GM13977 (cell line): ENCODE results near the gene TMEM63C.

Experiments
- DNase-seq: peaks from one replicate; pipeline ENCODE4 v3.0.0; 2012; ENCODE audit warnings: low spot score
- in situ Hi-C: fragments of 300-500 bp; cut with MboI; formaldehyde crosslinking; loops from one replicate; pipeline ENCODE4 v1.12.0; 2022; ENCODE audit warnings: low sequenced_read_pairs, low pct_unique_long_range_greater_than_20kb, mixed read lengths, inconsistent platforms; ENCODE audit not compliant: unreplicated experiment
- TF ChIP-seq, protein P1 (sequence below): IDR thresholded peaks from 2 replicates; pipeline ENCODE4 v1.5.1; 2012; ENCODE audit warnings: mild to moderate bottlenecking, control low read depth; ENCODE audit not compliant: insufficient read depth; ENCODE audit errors: extremely low read depth, missing control alignments

Gene TMEM63C, protein sequence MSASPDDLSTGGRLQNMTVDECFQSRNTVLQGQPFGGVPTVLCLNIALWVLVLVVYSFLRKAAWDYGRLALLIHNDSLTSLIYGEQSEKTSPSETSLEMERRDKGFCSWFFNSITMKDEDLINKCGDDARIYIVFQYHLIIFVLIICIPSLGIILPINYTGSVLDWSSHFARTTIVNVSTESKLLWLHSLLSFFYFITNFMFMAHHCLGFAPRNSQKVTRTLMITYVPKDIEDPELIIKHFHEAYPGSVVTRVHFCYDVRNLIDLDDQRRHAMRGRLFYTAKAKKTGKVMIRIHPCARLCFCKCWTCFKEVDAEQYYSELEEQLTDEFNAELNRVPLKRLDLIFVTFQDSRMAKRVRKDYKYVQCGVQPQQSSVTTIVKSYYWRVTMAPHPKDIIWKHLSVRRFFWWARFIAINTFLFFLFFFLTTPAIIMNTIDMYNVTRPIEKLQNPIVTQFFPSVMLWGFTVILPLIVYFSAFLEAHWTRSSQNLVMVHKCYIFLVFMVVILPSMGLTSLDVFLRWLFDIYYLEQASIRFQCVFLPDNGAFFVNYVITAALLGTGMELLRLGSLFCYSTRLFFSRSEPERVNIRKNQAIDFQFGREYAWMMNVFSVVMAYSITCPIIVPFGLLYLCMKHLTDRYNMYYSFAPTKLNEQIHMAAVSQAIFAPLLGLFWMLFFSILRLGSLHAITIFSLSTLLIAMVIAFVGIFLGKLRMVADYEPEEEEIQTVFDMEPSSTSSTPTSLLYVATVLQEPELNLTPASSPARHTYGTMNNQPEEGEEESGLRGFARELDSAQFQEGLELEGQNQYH

GRCh38 chr14:77181603-77182437 lies at the start of gene TMEM63C:
Gene TMEM63C, plus strand, starts transcription at chr14:77181798. Its CDS starts 37,016 bp downstream, at chr14:77218814.
- TF ChIP-seq, protein P1, sequence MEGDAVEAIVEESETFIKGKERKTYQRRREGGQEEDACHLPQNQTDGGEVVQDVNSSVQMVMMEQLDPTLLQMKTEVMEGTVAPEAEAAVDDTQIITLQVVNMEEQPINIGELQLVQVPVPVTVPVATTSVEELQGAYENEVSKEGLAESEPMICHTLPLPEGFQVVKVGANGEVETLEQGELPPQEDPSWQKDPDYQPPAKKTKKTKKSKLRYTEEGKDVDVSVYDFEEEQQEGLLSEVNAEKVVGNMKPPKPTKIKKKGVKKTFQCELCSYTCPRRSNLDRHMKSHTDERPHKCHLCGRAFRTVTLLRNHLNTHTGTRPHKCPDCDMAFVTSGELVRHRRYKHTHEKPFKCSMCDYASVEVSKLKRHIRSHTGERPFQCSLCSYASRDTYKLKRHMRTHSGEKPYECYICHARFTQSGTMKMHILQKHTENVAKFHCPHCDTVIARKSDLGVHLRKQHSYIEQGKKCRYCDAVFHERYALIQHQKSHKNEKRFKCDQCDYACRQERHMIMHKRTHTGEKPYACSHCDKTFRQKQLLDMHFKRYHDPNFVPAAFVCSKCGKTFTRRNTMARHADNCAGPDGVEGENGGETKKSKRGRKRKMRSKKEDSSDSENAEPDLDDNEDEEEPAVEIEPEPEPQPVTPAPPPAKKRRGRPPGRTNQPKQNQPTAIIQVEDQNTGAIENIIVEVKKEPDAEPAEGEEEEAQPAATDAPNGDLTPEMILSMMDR: no peak
- DNase-seq: peak; percentile 76
- in situ Hi-C loops: no loop called here

DNA sequence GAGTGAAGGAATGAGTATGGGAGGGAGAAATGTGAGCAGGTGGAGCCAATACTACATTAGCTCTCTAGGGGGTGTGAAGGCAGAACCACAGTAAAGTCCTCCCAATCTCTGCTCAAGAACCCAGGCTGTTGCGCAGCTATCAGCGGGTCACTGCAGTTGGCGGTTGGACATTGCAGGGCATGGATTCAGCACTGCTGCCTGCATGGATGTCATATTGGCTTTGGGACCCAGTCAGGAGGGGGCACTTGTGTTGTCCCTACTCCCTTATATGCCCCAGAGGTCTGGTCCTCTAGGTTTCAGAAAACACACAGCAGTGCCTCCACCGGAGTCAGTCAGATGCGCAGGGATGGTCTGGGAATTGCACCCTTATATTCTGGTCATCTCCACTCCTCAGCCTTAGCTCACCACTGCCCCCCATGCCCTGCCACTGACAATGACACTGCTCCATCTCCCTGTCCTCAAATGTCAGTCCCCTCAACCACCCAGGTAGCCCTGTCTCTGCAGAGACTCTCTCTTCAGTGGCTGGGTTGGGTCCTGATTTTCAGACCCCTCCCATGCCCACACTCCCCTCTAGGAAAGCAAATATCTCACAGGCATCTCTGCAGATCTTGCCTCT lies 49.6 kb upstream of the TMEM63C start:
- DNase-seq: peak; percentile 6
- TF ChIP-seq, protein P1: no peak
- in situ Hi-C loops: loop anchor here (25.0 kb wide), 1 partner anchor 405 kb away; no protein-coding TSS in a partner anchor

DNA sequence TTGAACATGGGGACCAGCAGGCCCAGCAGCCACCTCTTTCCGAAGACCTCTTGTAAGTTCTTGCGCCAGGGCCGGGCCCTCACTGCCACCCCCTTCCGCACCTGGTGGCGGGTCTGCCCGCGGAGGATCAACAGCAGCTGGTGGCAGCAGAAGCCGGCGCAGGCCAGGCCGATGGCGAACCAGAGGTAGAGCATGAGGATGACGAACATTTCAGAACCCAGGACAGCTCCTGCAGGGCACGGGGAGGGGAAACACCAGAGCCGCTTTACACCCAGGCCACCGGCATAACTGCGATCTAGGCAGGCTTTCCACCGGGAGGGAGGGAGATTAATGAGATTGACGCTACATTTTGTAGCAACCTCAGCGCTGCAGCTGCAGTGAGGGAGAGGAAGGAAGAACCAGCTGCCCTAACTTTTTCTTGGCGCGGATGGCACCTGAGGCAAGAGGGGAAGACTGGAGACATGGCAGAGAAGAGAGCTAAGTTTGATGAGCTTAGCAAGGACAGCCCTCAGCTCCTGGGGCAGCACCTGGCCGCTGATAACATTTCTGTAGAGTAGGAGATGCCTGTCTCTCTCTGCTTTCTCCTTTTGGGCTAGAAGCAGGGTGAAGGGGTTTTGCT lies 47.8 kb upstream of the TMEM63C start:
- peak; percentile 84 for DNase-seq
- in situ Hi-C loops: loop anchor here (25.0 kb wide), 1 partner anchor 403 kb away; no protein-coding TSS in a partner anchor
- TF ChIP-seq, protein P1: no peak

DNA sequence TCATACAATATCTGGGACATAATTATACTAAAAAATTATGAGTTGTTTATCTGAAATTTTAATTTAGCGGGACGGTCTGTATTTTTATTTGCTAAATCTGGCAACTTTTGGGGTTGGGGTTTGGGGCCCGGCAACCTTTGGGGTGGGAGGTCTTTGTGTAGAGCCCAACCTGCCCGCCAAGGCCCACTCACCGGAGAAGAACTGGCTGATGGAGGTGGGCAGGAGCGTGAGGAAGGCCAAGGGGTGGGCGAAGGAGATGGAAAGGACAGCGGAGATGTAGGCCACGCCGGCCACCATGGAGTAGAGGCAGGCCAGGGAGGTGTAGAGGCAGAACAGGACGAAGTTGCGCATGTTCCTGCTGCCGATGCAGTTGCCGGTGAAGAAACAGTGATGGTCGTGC lies 42.6 kb upstream of the TMEM63C start:
- TF ChIP-seq, protein P1: no peak
- no peak for DNase-seq
- in situ Hi-C loops: loop anchor here (25.0 kb wide), 1 partner anchor 398 kb away; no protein-coding TSS in a partner anchor

GRCh38 chr14:77139540-77140358 lies 41.8 kb upstream of the TMEM63C start:
- in situ Hi-C loops: loop anchor here (25.0 kb wide), 1 partner anchor 398 kb away; no protein-coding TSS in a partner anchor

More at GRCh38 chr14:77139540-77140358, 41.8 kb upstream of the TMEM63C start:
- DNase-seq: peak; percentile 82
- TF ChIP-seq, protein P1: peak; percentile 68
